ENCODE measurements around the gene RAB40AL. TPM values are rescaled to one million over a fixed set of nuclear protein-coding genes. Genes with fewer than 3 reads are reported as not detected.
"Not testable (repeated sequence)": the region's sequence is repeated elsewhere in the genome, so short reads cannot be mapped to it uniquely, and the experiment has no call there.

Gene RAB40AL
- 0.32 and 0.39 TPM in 2 replicates for polyA plus RNA-seq (2011; rRNA removed)
- polyA minus RNA-seq (2011; rRNA and poly(A)+ RNA removed): 4.2 and 4.9 TPM in 2 replicates

GRCh38 chrX:102936972-102937371, at the start of gene RAB40AL:
Gene RAB40AL, plus strand, starts transcription at chrX:102937272. Its CDS starts 47 bp downstream, at chrX:102937319.
- POLR2A ChIA-PET, CTCF ChIA-PET: not testable (repeated sequence)

GRCh38 chrX:102887687-102888086, 49.4 kb upstream of the RAB40AL start:
- H3K4me3 ChIP-seq (ENCODE audit: low read depth, low read length): no peak overlapping the region
- ChIA-PET CTCF (interaction anchor here (1.9 kb wide), 1 partner anchor 13 kb away, joined by 9 read pairs; no protein-coding TSS in a partner anchor), POLR2A (no interaction called here)
- H3K36me3 ChIP-seq (ENCODE audit: control insufficient read depth, insufficient read depth, low read length): no peaks in the 10 kb centered on the region
- no peaks in the 10 kb centered on the region for H3K27me3 ChIP-seq (ENCODE audit: control insufficient read depth, insufficient read depth, low read length)
- DNase-seq (ENCODE audit: low read depth): no peak
- TF ChIP-seq CTCF (IDR thresholded peaks at IDR 0.05; ENCODE audit: insufficient read depth, low read depth, low read length): no peak

More at GRCh38 chrX:102936972-102937371, at the start of gene RAB40AL:
- H3K4me3 ChIP-seq (ENCODE audit: low read depth, low read length); H3K27me3 ChIP-seq (ENCODE audit: control insufficient read depth, insufficient read depth, low read length); H3K36me3 ChIP-seq (ENCODE audit: control insufficient read depth, insufficient read depth, low read length); DNase-seq (ENCODE audit: low read depth): not testable (repeated sequence)

GRCh38 chrX:102892103-102892502, 45.0 kb upstream of the RAB40AL start:
- ChIA-PET CTCF (no interaction called here), POLR2A (no interaction called here)
- no peak for TF ChIP-seq CTCF (IDR thresholded peaks at IDR 0.05; ENCODE audit: insufficient read depth, low read depth, low read length)
- Histone ChIP-seq H3K36me3 (ENCODE audit: control insufficient read depth, insufficient read depth, low read length) (no peaks in the 10 kb centered on the region), H3K4me3 (ENCODE audit: low read depth, low read length) (no peak overlapping the region), H3K27me3 (ENCODE audit: control insufficient read depth, insufficient read depth, low read length) (no peaks in the 10 kb centered on the region)
- no peak for DNase-seq (ENCODE audit: low read depth)

- ChIA-PET CTCF (interaction anchor here (0.6 to 2.5 kb wide), 18 partner anchors 11 to 1042 kb away, joined by 3 to 11 read pairs (median 4); no protein-coding TSS in a partner anchor), POLR2A (no interaction called here)
- peak; percentile 18 for DNase-seq (ENCODE audit: low read depth)
- Histone ChIP-seq H3K4me3 (ENCODE audit: low read depth, low read length) (no peak overlapping the region), H3K36me3 (ENCODE audit: control insufficient read depth, insufficient read depth, low read length) (no peaks in the 10 kb centered on the region; the same call in 1 of the 2 replicates), H3K27me3 (ENCODE audit: control insufficient read depth, insufficient read depth, low read length) (no peaks in the 10 kb centered on the region)
- TF ChIP-seq CTCF (IDR thresholded peaks at IDR 0.05; ENCODE audit: insufficient read depth, low read depth, low read length): peak; percentile 67
Measured at GRCh38 chrX:102899940-102900916, 36.8 kb upstream of the RAB40AL start.

- Histone ChIP-seq H3K4me3 (ENCODE audit: low read depth, low read length) (no peak overlapping the region), H3K36me3 (ENCODE audit: control insufficient read depth, insufficient read depth, low read length) (no peaks in the 10 kb centered on the region; the same call in none of the 2 replicates), H3K27me3 (ENCODE audit: control insufficient read depth, insufficient read depth, low read length) (no peaks in the 10 kb centered on the region)
- CTCF ChIA-PET: no interaction called here
- POLR2A ChIA-PET: no interaction called here
- no peak for DNase-seq (ENCODE audit: low read depth)
- no peak for TF ChIP-seq CTCF (IDR thresholded peaks at IDR 0.05; ENCODE audit: insufficient read depth, low read depth, low read length)
Measured at GRCh38 chrX:102902355-102902754, 34.7 kb upstream of the RAB40AL start.

All from BJ (cell line).